Mucosa of descending colon (tissue), 3 donors: ENCODE results near the gene SSH2. TPM values are rescaled to one million over a fixed set of nuclear protein-coding genes. Genes with fewer than 3 reads are reported as not detected.

Experiments
- ATAC-seq: fragments of 200-7000 bp; cut with Tn5 transposase; one replicate; pipeline ENCODE4 v1.9.1; 2020; ENCODE audit warnings: mild to moderate bottlenecking, moderate library complexity
- DNase-seq, 3 donors: peaks; one replicate each; pipeline ENCODE4 v3.0.0-alpha.2; 2020
- H3K36me3 ChIP-seq: fragments of 200-600 bp; one replicate; pipeline ENCODE4 v1.8.0; 2021; ENCODE audit warnings: low read depth, mild to moderate bottlenecking
- H3K4me1 ChIP-seq: fragments of 200-600 bp; one replicate; pipeline ENCODE4 v1.8.0; 2021; ENCODE audit warnings: low read depth, mild to moderate bottlenecking
- H3K4me3 ChIP-seq: fragments of 200-600 bp; one replicate; pipeline ENCODE4 v1.8.0; 2021; ENCODE audit warnings: mild to moderate bottlenecking
- H3K9me3 ChIP-seq: fragments of 200-600 bp; one replicate; pipeline ENCODE4 v1.8.0; 2021; ENCODE audit warnings: mild to moderate bottlenecking
- intact Hi-C, 2 donors: fragments of 100-400 bp; cut with DNase I in 1 of 2; cut with micrococcal nuclease in 1 of 2; formaldehyde crosslinking; loops; one replicate each; pipeline versions ENCODE4 v1.11.0 to v1.11.1; 2022; cut with DNase I, micrococcal nuclease
- total RNA-seq, 3 donors: library from RNA; stranded (reverse); fragmentation: NEBNext Ultra II Directional in 2 of 3; extraction: Animal tissue kit (Norgen Biotek cat#: 25700) in 2 of 3; gene quantifications; one replicate each; pipeline versions ENCODE4 v1.2.1 to v1.2.4, GENCODE V29; 2021 to 2023
- TF ChIP-seq, protein P1 (sequence below): fragments of 200-600 bp; IDR thresholded peaks from one replicate; pipeline ENCODE4 v1.8.0; 2022; ENCODE audit warnings: antibody characterized with exemption, mild to moderate bottlenecking
- donor health status: DM: no; HTN: no; CAD: no; lungs with moderate emphysema.
- donor health status: DM: no; HTN: no; CAD: no.
- donor health status: DM: no; HTN: yes; CAD: no.

The SSH2 gene
- total RNA-seq, 3 donors from 2014 or later = 32.1 to 47.8 (median 40.8) TPM

DNA sequence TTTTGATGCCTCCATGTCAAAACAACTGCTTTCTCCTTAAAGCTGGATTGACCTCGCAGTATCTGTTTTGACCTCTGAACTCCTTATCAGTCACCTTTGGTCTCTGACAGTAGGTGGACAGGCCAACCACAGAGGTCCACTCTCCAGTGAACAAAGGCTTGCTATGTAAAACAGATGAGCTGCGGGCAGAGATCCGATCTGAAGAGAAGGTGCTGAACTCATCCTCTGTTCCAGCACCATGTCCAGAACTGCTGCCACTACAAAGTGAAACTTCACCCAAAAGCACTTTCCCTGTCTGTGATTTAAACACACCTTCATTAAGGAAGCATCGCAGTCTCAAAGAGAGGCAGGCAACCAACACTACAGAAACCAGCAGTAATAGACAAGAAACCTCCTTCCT lies 190.0 kb downstream of the SSH2 start:
- Histone ChIP-seq H3K4me3 (no peak overlapping the region), H3K36me3 (no peaks in the 10 kb centered on the region), H3K9me3 (no peaks in the 10 kb centered on the region), H3K4me1 (peaks cover 2% of the 10 kb centered on the region)
- ATAC-seq (no peak), DNase-seq (no peak)
- TF ChIP-seq, protein P1, sequence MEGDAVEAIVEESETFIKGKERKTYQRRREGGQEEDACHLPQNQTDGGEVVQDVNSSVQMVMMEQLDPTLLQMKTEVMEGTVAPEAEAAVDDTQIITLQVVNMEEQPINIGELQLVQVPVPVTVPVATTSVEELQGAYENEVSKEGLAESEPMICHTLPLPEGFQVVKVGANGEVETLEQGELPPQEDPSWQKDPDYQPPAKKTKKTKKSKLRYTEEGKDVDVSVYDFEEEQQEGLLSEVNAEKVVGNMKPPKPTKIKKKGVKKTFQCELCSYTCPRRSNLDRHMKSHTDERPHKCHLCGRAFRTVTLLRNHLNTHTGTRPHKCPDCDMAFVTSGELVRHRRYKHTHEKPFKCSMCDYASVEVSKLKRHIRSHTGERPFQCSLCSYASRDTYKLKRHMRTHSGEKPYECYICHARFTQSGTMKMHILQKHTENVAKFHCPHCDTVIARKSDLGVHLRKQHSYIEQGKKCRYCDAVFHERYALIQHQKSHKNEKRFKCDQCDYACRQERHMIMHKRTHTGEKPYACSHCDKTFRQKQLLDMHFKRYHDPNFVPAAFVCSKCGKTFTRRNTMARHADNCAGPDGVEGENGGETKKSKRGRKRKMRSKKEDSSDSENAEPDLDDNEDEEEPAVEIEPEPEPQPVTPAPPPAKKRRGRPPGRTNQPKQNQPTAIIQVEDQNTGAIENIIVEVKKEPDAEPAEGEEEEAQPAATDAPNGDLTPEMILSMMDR = no peak
- intact Hi-C loops = no loop called here

DNA sequence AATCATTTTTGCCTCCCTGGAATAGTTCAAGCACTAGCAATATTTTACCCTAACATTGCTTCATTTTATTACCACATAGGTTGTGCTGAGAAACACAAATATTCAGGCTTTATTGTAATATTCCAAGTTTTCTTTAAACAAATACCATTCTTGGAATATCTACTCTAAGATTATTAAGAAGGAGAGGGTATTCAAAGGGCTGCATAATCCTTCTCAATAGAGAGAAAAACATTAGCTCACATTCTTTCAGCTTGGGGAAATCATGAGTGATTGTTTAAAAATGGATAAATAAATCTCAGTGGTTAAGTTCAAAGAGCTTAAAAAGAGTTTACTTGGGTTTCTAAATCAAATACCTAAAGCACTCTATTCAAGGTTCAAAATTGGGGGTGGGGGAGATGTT lies 195.4 kb downstream of the SSH2 start:
- Histone ChIP-seq H3K4me3 (no peak overlapping the region), H3K9me3 (no peaks in the 10 kb centered on the region), H3K36me3 (no peaks in the 10 kb centered on the region), H3K4me1 (no peaks in the 10 kb centered on the region)
- ATAC-seq (no peak), DNase-seq (no peak)
- intact Hi-C loops = no loop called here
- TF ChIP-seq, protein P1 = no peak

DNA sequence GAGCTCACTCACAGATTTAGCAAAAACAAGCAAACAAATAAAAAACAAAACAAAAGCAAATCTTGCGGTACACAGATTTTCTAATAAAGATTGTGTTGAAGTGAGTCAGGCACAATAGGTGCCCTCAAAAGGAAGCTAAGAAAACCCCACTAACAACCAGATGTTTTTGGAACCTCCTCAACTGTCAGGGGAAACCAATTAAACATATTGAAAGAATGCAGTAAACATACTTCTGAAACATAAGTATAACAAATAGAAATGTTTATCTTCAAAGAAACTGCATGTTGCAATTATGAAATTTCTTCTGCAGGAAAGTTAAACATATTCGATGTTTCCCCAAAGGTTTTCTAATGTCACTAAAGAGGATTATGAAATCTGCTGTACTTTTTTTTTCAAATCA lies 196.9 kb downstream of the SSH2 start:
- no peaks in the 10 kb centered on the region for H3K4me1 ChIP-seq
- H3K36me3 ChIP-seq = no peaks in the 10 kb centered on the region
- H3K4me3 ChIP-seq = no peak overlapping the region
- ATAC-seq (no peak), DNase-seq (no peak)
- intact Hi-C loops = no loop called here
- no peaks in the 10 kb centered on the region for H3K9me3 ChIP-seq
- TF ChIP-seq, protein P1 = no peak

DNA sequence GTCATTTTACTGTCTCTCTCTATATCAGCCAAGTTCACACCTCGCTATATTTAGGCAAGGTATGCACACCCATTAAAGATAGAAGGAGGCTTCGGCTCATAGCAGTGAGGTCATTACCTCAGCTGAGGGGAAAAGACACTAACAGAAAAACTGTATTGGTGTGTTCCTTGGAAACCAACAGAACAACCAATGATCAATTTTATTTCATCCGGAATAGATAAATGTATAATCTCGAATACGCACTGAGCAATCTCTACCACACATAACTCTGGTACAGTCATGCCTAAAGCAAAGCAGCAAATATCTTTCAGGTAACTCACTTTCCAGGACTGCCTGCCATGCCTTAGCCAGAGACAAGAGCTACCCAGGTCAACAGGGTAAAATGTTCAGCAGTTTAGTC lies 197.4 kb downstream of the SSH2 start:
- Histone ChIP-seq H3K9me3 (no peaks in the 10 kb centered on the region), H3K4me3 (no peak overlapping the region), H3K36me3 (no peaks in the 10 kb centered on the region), H3K4me1 (no peaks in the 10 kb centered on the region)
- TF ChIP-seq, protein P1 = no peak
- ATAC-seq = peak; percentile 46
- no peak for DNase-seq
- intact Hi-C loops = no loop called here

DNA sequence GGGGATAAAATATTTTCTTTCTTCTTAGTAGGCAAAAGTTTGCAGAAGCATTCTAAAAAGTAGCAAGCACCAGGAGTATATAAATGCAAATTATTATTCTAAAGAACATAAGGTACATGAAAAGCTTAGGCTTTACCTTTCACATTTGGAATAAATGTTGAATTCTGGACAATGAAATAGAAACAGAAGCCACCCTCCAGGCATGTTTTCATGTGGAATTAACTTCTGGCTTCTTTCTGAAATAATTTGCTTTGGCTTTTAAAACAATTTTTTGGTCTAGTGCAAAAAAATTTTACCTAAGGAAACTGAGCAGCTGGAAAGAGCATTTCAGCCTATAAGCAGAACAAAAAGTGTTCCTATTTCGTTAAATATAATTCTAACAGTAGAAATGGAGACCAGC lies 197.8 kb downstream of the SSH2 start:
- no peaks in the 10 kb centered on the region for H3K9me3 ChIP-seq
- intact Hi-C loops = no loop called here
- ATAC-seq (no peak), DNase-seq (no peak)
- TF ChIP-seq, protein P1 = no peak
- H3K4me1 ChIP-seq = no peaks in the 10 kb centered on the region
- no peaks in the 10 kb centered on the region for H3K36me3 ChIP-seq
- H3K4me3 ChIP-seq = no peak overlapping the region

DNA sequence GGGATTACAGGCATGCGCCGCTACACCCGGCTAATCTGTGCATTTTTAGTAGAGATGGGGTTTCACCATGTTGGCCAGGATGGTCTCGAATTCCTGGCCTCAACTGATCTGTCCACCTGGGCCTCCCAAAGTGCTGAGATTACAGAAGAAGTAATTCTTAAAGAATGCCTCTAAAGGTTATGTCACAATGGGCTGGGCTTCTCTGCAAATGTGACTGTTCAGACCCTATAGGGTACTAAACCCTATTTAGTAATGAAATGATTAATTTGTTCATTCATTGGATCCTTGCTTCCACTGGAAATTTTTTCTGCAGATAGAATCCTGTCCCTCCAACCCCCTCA lies 198.5 kb downstream of the SSH2 start:
- H3K36me3 ChIP-seq = no peaks in the 10 kb centered on the region
- DNase-seq (no peak), ATAC-seq (no peak)
- no peak overlapping the region for H3K4me3 ChIP-seq
- no peaks in the 10 kb centered on the region for H3K9me3 ChIP-seq
- TF ChIP-seq, protein P1 = no peak
- intact Hi-C loops = no loop called here
- H3K4me1 ChIP-seq = no peaks in the 10 kb centered on the region
